GM12872 (cell line): Measurements from ENCODE around the gene ITPR3.
A peak's percentile ranks its signal among the peaks of the same experiment; 100 is the strongest.

Experiments used
- TF ChIP-seq, protein P1 (sequence below): IDR thresholded peaks from 3 replicates; pipeline ENCODE4 v1.5.1; 2011; ENCODE audit warnings: low read depth, mild to moderate bottlenecking, low read length, moderate library complexity; ENCODE audit not compliant: insufficient read depth

The ITPR3 gene

DNA sequence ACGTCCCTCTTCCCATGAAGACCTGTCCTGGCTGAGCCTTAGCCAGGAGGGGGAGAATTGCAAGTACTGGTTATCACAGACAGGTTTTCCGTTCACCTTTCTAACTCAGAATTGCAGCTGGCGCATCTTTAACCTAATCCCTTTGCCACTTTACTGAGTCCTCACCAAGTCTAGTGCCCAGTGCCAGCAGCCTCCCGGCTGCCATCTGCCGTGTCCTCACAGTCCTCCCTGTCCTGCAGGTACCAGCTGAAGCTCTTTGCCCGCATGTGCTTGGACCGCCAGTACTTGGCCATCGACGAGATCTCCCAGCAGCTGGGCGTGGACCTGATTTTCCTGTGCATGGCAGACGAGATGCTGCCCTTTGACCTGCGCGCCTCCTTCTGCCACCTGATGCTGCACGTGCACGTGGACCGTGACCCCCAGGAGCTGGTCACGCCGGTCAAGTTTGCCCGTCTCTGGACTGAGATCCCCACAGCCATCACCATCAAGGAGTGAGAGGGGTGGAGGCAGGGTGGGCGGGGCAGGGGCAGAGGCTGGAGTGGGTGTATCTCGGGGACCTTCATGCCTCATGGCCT is 49.1 kb downstream of the ITPR3 start:
- TF ChIP-seq, protein P1, sequence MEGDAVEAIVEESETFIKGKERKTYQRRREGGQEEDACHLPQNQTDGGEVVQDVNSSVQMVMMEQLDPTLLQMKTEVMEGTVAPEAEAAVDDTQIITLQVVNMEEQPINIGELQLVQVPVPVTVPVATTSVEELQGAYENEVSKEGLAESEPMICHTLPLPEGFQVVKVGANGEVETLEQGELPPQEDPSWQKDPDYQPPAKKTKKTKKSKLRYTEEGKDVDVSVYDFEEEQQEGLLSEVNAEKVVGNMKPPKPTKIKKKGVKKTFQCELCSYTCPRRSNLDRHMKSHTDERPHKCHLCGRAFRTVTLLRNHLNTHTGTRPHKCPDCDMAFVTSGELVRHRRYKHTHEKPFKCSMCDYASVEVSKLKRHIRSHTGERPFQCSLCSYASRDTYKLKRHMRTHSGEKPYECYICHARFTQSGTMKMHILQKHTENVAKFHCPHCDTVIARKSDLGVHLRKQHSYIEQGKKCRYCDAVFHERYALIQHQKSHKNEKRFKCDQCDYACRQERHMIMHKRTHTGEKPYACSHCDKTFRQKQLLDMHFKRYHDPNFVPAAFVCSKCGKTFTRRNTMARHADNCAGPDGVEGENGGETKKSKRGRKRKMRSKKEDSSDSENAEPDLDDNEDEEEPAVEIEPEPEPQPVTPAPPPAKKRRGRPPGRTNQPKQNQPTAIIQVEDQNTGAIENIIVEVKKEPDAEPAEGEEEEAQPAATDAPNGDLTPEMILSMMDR: no peak

DNA sequence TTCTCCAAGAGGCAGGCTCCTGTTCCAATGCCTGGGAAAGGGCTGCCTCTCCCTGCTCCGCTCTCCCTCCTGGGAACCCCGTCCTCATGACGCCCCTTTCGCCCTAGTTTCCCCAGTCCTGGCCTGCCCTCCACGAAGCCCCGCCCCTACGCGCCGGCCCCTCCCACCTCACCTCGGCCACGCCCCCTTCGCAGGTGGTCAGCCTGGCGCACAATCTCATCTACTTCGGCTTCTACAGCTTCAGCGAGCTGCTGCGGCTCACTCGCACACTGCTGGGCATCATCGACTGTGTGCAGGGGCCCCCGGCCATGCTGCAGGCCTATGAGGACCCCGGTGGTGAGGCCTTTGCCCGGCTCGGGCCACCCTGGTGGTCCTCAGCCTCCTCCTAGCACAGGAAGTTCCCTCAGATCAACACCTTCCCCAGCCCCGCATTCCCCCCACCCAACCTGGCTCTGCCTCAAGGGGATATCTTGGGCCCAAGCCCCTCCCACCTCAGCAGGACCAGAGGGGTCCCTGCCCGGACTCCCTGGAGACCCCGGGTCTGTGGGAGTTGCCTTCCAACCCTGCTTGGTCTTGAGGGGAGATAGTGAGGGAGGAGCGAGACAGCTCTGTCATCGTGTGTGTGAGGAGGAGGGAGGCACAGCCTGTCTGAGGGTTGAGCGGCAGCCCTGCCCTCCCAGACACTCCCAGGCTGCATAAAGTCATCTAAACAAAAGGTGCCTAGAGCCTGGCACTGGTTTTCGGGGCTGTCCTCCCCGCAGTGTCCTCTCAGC is 50.0 kb downstream of the ITPR3 start:
- TF ChIP-seq, protein P1: no peak

DNA sequence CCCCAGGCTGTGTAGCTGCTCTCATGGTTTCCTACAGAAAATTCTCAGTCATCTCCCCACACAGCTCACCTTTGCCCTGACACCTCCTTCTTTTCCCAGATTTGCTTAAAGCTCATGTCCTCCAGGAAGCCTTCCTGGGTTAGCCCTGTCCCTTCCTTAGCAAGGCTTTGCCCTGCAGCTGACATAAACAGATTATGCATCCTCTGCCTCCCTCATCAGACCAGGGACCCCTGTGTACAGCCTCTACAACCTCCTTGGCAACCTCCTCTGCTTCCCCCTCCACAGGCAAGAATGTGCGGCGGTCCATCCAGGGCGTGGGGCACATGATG is 50.6 kb downstream of the ITPR3 start:
- TF ChIP-seq, protein P1: no peak

DNA sequence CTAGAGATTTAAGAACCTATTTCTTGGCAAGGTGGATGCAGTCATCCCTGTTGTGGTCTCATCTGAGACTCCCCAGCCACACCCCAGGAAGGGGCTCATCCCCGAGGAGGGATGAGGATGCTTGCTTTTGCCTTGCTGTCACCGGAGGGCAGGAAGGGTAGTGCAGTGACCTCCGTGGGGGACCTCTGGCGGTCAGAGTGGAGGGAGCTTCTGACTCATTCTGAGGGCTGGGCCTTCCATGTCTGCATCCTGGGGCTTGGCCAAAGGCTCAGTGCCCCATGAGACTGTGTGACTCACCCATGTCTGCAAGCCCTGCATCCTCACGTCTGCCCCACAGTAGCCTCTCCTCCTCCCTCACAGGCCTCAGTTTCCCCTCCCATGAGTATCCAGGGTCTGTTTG is 51.7 kb downstream of the ITPR3 start:
- TF ChIP-seq, protein P1: peak; percentile 6; the same call in 1 of the 3 replicates

DNA sequence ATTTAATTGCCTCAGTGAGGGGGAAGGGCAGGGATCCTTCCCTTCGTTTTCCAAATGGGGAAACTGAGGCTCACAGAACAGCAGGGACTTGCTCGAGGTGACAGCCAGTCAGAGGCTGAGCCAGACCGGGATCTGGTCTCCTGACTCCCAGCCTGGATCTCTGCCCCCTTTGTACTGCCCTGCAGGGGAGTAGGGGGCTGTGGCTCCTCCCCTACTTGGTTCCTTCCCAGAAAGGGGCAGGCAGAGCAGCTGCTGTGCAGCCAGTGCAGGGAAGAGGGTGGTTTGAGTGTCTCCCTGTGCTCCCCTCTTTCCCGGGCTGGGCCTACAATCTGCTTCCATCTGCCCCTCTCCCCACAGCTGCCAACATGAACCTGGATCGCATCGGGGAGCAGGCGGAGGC is 52.7 kb downstream of the ITPR3 start:
- TF ChIP-seq, protein P1: no peak

DNA sequence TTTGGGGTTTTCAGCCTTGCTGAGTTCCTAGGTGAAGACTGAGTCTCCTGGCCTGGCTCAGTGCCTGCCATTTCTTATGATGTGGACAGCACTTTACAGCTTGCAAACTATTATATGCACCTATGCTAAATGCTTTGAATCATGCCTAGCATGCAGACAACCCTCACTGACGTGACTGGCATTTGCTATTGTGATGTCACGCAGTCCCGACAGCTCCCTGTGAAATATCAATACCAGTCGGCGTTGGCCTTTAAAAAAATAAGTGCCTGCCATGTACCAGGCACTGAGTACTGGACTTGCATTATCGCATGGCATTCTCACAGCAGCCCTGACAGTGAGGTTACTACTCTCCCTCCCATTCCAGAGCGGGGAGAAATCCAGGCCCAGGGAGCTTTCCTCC is 54.8 kb downstream of the ITPR3 start:
- TF ChIP-seq, protein P1: no peak

DNA sequence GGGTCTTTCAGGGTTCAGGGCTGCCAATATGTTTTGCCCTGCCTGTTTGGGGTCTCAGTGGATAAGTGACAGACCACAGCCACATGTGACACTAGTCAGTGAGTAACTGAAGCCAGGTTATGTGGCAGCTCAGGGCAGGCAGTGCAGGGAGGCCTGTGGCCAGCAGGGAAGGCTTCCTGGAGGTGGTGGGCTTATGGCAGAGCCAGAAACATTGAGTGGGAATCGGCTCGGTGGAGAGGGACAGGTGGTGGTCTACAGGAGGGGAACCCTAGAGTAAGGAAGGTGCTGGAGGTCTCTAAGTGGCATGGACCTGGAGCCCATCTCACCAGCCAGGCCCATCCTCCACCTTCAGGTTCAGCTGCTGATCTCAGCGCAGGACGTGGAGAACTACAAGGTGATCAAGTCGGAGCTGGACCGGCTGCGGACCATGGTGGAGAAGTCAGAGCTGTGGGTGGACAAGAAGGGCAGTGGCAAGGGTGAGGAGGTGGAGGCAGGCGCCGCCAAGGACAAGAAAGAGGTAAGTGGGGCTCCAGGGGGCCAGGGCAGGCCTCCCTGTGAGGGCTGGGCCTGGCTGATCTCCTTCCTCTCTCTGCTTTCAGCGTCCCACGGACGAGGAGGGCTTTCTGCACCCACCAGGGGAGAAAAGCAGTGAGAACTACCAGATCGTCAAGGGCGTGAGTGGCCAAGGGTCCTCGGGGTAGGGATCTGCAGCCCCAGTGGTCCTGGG is 55.5 kb downstream of the ITPR3 start:
- TF ChIP-seq, protein P1: no peak
